Endothelial cell of umbilical vein (primary cell): ENCODE measurements around the gene RASSF3.

Experiments used
- JUN ChIP-seq: IDR thresholded peaks from 2 replicates; pipeline ENCODE4 v1.6.1; 2011; ENCODE audit warnings: borderline replicate concordance, low read depth; ENCODE audit not compliant: insufficient read length, insufficient read depth
- MYC ChIP-seq: IDR thresholded peaks from one replicate; pipeline ENCODE4 v1.6.1; 2011; ENCODE audit warnings: mild to moderate bottlenecking, low read depth, low read length
- POLR2A ChIP-seq: IDR thresholded peaks from 2 replicates; pipeline ENCODE4 v1.6.1; 2012; ENCODE audit warnings: low read depth, mild to moderate bottlenecking, control low read depth, low read length
- TF ChIP-seq, protein P1 (sequence below), 2 donors: IDR thresholded peaks; 1 replicate in 1 of 2; 2 replicates in 1 of 2; pipeline ENCODE4 v1.5.1; 2011; ENCODE audit warnings: low read length in 2 of 2, mild to moderate bottlenecking in 2 of 2, moderate library complexity in 2 of 2, control low read depth in 1 of 2, inconsistent platforms in 1 of 2, low read depth in 1 of 2; ENCODE audit not compliant: insufficient read depth in 1 of 2; ENCODE audit errors: extremely low read depth in 1 of 2

DNA sequence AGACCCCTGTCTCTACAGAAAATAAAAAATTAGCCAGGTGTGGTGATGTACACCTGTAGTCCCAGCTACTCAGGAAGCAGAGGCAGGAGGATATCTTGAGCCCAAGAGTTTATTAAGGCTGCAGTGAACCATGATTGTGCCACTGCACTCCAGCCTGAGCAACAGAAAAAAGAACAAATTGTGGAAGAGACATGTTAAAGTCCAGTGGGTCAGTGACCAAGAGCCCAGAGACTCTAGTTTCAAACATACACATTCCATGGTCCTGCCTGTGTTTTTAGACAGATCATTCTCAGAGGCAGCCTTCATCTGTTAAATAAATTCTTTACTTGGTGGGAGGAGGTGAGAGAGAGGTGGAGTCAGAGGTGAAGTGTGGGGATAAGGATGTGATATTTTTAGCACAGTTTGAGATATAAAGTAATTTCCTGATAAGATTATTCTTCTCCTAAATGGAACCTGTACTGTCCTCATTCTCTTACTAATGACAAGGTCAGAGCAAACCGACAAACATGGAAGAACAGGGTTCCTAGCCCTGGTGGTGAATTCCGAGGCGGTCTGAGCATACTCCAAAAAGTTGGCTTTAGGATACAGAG lies 48.7 kb downstream of the RASSF3 start:
- TF ChIP-seq, protein P1, sequence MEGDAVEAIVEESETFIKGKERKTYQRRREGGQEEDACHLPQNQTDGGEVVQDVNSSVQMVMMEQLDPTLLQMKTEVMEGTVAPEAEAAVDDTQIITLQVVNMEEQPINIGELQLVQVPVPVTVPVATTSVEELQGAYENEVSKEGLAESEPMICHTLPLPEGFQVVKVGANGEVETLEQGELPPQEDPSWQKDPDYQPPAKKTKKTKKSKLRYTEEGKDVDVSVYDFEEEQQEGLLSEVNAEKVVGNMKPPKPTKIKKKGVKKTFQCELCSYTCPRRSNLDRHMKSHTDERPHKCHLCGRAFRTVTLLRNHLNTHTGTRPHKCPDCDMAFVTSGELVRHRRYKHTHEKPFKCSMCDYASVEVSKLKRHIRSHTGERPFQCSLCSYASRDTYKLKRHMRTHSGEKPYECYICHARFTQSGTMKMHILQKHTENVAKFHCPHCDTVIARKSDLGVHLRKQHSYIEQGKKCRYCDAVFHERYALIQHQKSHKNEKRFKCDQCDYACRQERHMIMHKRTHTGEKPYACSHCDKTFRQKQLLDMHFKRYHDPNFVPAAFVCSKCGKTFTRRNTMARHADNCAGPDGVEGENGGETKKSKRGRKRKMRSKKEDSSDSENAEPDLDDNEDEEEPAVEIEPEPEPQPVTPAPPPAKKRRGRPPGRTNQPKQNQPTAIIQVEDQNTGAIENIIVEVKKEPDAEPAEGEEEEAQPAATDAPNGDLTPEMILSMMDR (IDR thresholded peaks at IDR 0.05; ENCODE audit: extremely low read depth in 1 of 2, insufficient read depth in 1 of 2, low read depth in 1 of 2, low read length in 2 of 2), result no peak
- TF ChIP-seq JUN (no peak), POLR2A (no peak), MYC (no peak)
